ENCODE measurements around the gene AMPH. TPM values are rescaled to one million over a fixed set of nuclear protein-coding genes. Genes with fewer than 3 reads are reported as not detected.

AMPH gene
- total RNA-seq, 1 experiment from 2014 or later: not detected

GRCh38 chr7:38674513-38674912 lies 43.3 kb upstream of the AMPH start:
- POLR2A ChIA-PET (ENCODE audit: unreplicated experiment): no interaction called here
- CTCF ChIA-PET: no interaction called here
- H3K9me3 ChIP-seq (ENCODE audit: low read length): no peaks in the 10 kb centered on the region
- H3K79me2 ChIP-seq (ENCODE audit: low read length): no peaks in the 10 kb centered on the region
- no peak overlapping the region for H3K27ac ChIP-seq (ENCODE audit: low read length)
- no peaks in the 10 kb centered on the region for H3F3A ChIP-seq (ENCODE audit: low read length, unreplicated experiment)
- ATAC-seq: peak; percentile 33; the same call in 1 of the 2 replicates
- no peak for DNase-seq
- H3K4me3 ChIP-seq (ENCODE audit: low read length): no peak overlapping the region
- no peak overlapping the region for H3K4me2 ChIP-seq (ENCODE audit: low read length)
- H3K9me2 ChIP-seq (replicated peaks; ENCODE audit: low read length): no peaks in the 10 kb centered on the region
- H4K20me1 ChIP-seq (ENCODE audit: low read length): no peaks in the 10 kb centered on the region
- H3K27me3 ChIP-seq (ENCODE audit: low read length): peaks cover 22% of the 10 kb centered on the region
- no TSS peak for BruUV-seq (replicated peaks)
- intact Hi-C loops (cut with micrococcal nuclease): no loop called here
- H3K4me1 ChIP-seq (ENCODE audit: insufficient read depth, low read length): 0 out of 2 replicates have a peak, but pooled peaks cover 4% of the 10 kb centered on the region
- H3K36me3 ChIP-seq (ENCODE audit: low read depth, low read length): no peaks in the 10 kb centered on the region
- no peak overlapping the region for H2AFZ ChIP-seq (ENCODE audit: low read length)
- TF ChIP-seq, protein P1, sequence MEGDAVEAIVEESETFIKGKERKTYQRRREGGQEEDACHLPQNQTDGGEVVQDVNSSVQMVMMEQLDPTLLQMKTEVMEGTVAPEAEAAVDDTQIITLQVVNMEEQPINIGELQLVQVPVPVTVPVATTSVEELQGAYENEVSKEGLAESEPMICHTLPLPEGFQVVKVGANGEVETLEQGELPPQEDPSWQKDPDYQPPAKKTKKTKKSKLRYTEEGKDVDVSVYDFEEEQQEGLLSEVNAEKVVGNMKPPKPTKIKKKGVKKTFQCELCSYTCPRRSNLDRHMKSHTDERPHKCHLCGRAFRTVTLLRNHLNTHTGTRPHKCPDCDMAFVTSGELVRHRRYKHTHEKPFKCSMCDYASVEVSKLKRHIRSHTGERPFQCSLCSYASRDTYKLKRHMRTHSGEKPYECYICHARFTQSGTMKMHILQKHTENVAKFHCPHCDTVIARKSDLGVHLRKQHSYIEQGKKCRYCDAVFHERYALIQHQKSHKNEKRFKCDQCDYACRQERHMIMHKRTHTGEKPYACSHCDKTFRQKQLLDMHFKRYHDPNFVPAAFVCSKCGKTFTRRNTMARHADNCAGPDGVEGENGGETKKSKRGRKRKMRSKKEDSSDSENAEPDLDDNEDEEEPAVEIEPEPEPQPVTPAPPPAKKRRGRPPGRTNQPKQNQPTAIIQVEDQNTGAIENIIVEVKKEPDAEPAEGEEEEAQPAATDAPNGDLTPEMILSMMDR (conservative IDR thresholded peaks at IDR 0.05; ENCODE audit: low read depth, low read length): no peak
- TF ChIP-seq EZH2phosphoT487 (IDR thresholded peaks at IDR 0.05; ENCODE audit: borderline replicate concordance, low read length) (no peak), EZH2 (IDR thresholded peaks at IDR 0.05; ENCODE audit: low read length, unreplicated experiment) (no peak)
- no peak overlapping the region for H3K9ac ChIP-seq (ENCODE audit: low read length)

DNA sequence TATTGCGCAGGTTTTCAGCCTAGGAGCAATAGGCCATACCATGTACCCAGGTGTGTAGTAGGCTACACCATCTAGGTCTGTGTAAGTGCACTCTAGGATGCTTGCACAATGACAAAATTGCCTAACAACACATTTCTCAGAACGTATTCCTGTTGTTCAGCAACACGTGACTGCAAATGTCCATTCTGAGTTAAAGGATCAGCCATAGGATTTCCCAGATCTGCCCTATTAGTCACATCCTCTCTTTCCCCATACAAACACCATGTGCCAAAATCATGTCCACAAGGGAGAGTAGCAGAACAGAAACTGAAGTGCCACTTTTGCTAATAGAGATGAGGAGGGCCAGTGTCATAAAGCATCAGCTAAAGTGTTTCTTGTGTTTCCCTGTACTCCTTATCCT lies 42.6 kb upstream of the AMPH start:
- ChIA-PET POLR2A (ENCODE audit: unreplicated experiment) (no interaction called here), CTCF (no interaction called here)
- BruUV-seq (replicated peaks): no TSS peak
- no peak overlapping the region for H3K4me3 ChIP-seq (ENCODE audit: low read length)
- H3K9ac ChIP-seq (ENCODE audit: low read length): no peak overlapping the region
- no peaks in the 10 kb centered on the region for H3K9me2 ChIP-seq (replicated peaks; ENCODE audit: low read length)
- TF ChIP-seq EZH2phosphoT487 (IDR thresholded peaks at IDR 0.05; ENCODE audit: borderline replicate concordance, low read length): no peak
- TF ChIP-seq, protein P1 (conservative IDR thresholded peaks at IDR 0.05; ENCODE audit: low read depth, low read length): no peak
- no peaks in the 10 kb centered on the region for H3K79me2 ChIP-seq (ENCODE audit: low read length)
- peak; percentile 60 for DNase-seq
- no peaks in the 10 kb centered on the region for H3K36me3 ChIP-seq (ENCODE audit: low read depth, low read length)
- intact Hi-C loops (cut with micrococcal nuclease): no loop called here
- H3K27ac ChIP-seq (ENCODE audit: low read length): no peak overlapping the region
- ATAC-seq: peak; percentile 58; the same call in 1 of the 2 replicates
- H3K27me3 ChIP-seq (ENCODE audit: low read length): peaks cover 29% of the 10 kb centered on the region
- H3F3A ChIP-seq (ENCODE audit: low read length, unreplicated experiment): no peaks in the 10 kb centered on the region
- H3K9me3 ChIP-seq (ENCODE audit: low read length): no peaks in the 10 kb centered on the region
- 0 out of 2 replicates have a peak, but pooled peaks cover 4% of the 10 kb centered on the region for H3K4me1 ChIP-seq (ENCODE audit: insufficient read depth, low read length)
- H4K20me1 ChIP-seq (ENCODE audit: low read length): no peaks in the 10 kb centered on the region
- H3K4me2 ChIP-seq (ENCODE audit: low read length): no peak overlapping the region
- H2AFZ ChIP-seq (ENCODE audit: low read length): no peak overlapping the region

GRCh38 chr7:38671911-38672905 lies 41.0 kb upstream of the AMPH start:
- DNase-seq: no peak
- H3K27me3 ChIP-seq (ENCODE audit: low read length): peaks cover 28% of the 10 kb centered on the region
- CTCF ChIA-PET: no interaction called here

More at GRCh38 chr7:38671911-38672905, 41.0 kb upstream of the AMPH start:
- Histone ChIP-seq H2AFZ (ENCODE audit: low read length) (no peak overlapping the region), H3K79me2 (ENCODE audit: low read length) (no peaks in the 10 kb centered on the region), H3K4me3 (ENCODE audit: low read length) (no peak overlapping the region), H3K9me2 (replicated peaks; ENCODE audit: low read length) (no peaks in the 10 kb centered on the region), H3K9ac (ENCODE audit: low read length) (no peak overlapping the region), H3K27ac (ENCODE audit: low read length) (no peak overlapping the region), H3K36me3 (ENCODE audit: low read depth, low read length) (no peaks in the 10 kb centered on the region), H4K20me1 (ENCODE audit: low read length) (no peaks in the 10 kb centered on the region), H3K4me2 (ENCODE audit: low read length) (no peak overlapping the region), H3F3A (ENCODE audit: low read length, unreplicated experiment) (no peaks in the 10 kb centered on the region), H3K9me3 (ENCODE audit: low read length) (no peaks in the 10 kb centered on the region), H3K4me1 (ENCODE audit: insufficient read depth, low read length) (0 out of 2 replicates have a peak, but pooled peaks cover 4% of the 10 kb centered on the region)
- TF ChIP-seq EZH2phosphoT487 (IDR thresholded peaks at IDR 0.05; ENCODE audit: borderline replicate concordance, low read length) (no peak), EZH2 (IDR thresholded peaks at IDR 0.05; ENCODE audit: low read length, unreplicated experiment) (no peak)
- TF ChIP-seq, protein P1 (conservative IDR thresholded peaks at IDR 0.05; ENCODE audit: low read depth, low read length): no peak
- POLR2A ChIA-PET (ENCODE audit: unreplicated experiment): no interaction called here
- intact Hi-C loops (cut with micrococcal nuclease): no loop called here
- no TSS peak for BruUV-seq (replicated peaks)
- ATAC-seq: no peak
